CD1c-positive myeloid dendritic cell (primary cell): ENCODE data around the gene CYP3A5.
"Not testable (repeated sequence)": the region's sequence is repeated elsewhere in the genome, so short reads cannot be mapped to it uniquely, and the experiment has no call there.

ENCODE experiments used
- DNase-seq: peaks from one replicate; pipeline ENCODE4 v3.0.0-alpha.2; 2016; ENCODE audit errors: extremely low spot score

The CYP3A5 gene

DNA sequence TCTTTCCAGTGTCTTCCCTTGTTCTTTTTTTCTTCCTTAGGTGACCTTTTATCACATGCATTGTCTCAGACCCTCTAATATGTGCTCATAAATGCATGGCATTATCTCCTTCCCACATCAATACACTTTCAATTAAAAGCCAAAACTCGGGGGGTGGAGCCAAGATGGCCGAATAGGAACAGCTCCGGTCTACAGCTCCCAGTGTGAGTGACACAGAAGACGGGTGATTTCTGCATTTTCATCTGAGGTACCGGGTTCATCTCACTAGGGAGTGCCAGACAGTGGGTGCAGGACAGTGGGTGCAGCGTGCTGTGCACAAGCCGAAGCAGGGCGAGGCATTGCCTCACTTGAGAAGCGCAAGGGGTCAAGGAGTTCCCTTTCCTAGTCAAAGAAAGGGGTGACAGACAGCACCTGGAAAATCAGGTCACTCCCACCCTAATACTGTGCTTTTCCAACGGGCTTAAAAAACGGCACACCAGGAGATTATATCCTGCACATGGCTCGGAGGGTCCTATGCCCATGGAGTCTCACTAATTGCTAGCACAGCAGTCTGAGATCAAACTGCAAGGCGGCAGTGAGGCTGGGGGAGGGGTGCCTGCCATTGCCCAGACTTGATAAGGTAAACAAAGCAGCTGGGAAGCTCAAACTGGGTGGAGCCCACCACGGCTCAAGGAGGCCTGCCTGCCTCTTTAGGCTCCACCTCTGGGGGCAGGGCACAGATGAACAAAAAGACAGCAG is 6.2 kb upstream of the CYP3A5 start:
- not testable (repeated sequence) for DNase-seq

- no peak for DNase-seq
These were observed 5.4 kb upstream of the CYP3A5 start for GRCh38 chr7:99685129-99685758.

DNA sequence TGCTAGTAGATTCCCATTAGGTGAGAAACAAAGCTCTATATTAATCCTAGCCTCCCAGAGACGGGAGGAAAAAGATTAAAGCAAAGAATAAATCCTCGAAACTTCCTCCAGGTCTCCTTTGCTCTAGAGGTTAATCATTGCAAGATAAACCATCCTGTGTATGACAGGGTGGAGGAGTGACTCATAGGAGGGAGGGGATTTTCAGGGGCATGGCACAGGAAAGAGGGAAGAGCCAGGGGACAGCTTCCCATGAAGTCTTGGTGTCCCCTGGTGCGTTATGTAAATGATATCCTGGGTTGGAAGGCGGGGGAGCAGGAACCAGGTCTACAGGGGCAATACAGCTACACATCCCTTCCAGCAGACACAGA is 780 bp downstream of the CYP3A5 start:
- no peak for DNase-seq

DNA sequence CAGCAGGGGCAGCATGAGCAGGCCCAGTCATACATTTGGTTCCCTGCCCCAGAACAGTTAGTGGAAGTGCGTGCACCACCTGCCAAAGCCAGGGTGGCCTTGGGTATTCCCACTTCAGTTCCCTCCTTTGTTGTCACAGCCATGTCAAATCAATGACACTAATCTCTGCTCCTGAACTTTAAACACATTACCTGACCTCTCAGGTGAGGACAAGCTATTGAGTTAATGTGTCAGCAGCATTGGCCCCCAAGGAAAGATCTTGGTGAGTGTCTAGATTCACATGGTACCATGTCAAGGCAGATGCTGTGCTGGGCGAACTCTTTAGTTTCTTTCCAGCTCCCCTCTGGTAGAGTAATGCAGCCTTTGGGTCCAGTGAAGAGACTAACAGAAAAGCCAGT is 2.1 kb downstream of the CYP3A5 start:
- no peak for DNase-seq

DNA sequence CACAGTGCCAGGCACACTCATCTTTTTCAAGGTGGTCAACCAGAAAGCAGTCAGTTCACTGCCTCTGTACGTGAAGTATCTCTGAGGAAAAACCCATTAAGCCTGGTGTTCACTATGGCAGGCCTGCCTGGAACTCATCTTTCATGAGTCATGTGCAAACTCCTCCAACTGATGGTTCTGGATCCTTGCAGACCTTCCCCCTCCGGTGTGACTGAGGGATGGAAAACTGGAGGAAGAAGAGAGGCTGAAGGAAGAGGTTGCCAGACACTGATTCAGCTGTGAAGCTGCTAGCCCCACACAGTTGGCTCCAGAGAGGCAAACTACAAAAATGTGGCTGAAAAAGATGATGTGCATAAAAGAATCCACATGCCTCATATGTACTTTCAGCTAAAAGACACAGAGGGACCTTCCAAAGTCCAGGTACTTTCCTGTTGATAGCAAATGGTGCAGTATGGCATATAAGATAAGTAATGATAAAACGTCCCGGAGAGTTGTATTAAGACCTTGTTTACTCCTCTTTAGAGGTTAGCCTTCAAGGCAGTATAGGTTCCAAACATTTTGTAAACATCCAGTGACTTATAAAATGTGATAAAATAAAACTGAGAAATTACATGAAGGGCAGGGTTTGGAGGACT is 2.7 kb downstream of the CYP3A5 start:
- no peak for DNase-seq

GRCh38 chr7:99674995-99675742 is 4.6 kb downstream of the CYP3A5 start:
- DNase-seq, result no peak

DNA sequence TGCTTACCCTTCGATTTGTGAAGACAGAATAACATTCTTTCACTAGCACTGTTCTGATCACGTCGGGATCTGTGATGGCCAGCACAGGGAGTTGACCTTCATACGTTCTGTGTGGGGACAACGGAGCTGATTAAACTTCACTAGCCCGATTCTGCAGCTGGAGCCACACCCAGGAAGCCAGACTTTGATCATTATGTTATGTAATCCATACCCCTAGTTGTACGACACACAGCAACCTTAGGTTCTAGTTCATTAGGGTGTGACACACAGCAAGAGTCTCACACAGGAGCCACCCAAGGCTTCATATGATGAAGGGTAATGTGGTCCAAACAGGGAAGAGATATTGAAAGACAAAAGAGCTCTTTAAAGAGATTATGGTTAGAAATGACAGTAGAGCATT is 7.2 kb downstream of the CYP3A5 start:
- DNase-seq, result no peak

DNA sequence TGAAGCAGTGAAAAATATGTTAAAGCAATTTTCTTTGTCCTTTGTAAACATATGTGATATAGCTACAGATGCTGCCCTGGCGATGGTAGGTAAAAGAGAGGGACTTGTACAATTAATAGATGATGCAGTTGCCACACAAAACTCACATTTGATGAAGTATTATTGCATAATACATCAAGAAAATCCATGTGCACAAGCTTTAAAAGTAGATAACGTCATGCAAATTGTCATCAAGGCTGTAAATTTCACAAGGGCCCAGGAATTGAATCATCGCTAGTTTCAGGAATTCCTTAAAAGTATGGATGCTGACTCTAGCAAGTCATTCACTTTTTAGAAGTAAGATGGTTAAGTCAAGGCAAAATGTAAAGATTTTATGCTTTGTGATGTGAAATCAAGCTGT is 10.0 kb downstream of the CYP3A5 start:
- DNase-seq, result no peak

DNA sequence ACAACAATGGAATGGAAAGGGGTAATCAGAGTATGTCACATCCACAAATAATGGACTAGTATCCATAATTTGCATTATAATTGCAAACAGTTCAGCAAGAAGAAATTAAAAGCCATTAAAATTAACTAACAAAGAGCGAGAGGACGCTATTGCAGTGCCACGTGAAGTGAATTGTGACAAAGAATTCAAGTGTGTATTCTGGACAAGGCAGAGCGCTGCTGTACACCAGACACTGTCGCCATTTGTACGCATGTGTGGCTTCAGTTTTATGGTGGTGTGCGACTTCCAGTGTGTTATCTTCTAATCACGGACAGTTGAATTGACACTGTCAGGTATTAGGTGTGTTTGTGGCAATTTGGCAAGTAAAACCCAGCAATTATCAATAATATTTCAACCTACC is 11.3 kb downstream of the CYP3A5 start:
- no peak for DNase-seq

- no peak for DNase-seq
These were observed 12.6 kb downstream of the CYP3A5 start for GRCh38 chr7:99667179-99667578.

DNA sequence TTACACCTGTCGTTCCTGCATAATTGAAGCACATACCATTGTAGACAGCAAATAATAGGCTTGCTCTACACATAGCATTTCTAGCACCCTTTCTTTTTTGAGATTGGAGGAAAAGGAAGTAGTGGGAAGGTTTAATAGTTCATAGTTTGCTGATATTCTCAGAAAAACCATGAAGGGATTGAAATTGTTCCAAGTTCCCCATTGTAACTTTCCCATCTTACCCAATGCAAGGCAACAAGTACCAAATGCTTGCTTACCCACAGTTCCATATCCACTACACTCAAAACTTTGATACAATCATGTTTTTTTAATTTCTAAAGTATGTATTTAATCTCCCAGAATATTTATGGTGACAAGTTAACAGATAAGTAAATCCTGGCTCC is 13.8 kb downstream of the CYP3A5 start:
- peak; percentile 57 for DNase-seq

GRCh38 chr7:99665312-99666012 is 14.3 kb downstream of the CYP3A5 start:
- DNase-seq, result no peak

- not testable (repeated sequence) for DNase-seq
These were observed 21.9 kb downstream of the CYP3A5 start for GRCh38 chr7:99657879-99658278.

DNA sequence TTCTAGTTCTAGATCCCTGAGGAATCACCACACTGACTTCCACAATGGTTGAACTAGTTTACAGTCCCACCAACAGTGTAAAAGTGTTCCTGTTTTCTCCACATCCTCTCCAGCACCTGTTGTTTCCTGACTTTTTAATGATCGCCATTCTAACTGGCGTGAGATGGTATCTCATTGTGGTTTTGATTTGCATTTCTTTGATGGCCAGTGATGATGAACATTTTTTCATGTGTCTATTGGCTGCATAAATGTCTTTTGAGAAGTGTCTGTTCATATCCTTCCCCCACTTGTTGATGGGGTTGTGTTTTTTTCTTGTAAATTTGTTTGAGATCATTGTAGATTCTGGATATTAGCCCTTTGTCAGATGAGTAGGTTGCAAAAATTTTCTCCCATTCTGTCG is 25.2 kb downstream of the CYP3A5 start:
- not testable (repeated sequence) for DNase-seq

DNA sequence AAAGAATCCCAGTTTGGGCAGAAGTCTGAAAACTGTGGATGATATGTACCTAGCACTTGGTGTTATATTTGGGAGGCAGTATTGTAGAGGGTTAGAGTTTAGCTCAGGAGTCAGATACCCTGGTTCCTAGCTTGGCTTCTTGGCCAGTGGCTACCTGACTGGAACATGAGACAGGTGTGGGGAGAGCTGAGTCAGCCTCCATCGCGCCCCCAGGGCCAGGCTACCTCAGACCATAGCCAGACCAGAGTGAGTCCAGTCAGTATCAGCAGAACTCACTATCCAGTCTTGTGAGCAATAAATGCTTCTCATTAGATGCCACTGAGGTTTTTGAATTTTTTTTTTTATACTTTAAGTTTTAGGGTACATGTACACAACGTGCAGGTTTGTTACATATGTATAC is 26.0 kb downstream of the CYP3A5 start:
- no peak for DNase-seq

GRCh38 chr7:99653269-99653668 is 26.5 kb downstream of the CYP3A5 start:
- not testable (repeated sequence) for DNase-seq

DNA sequence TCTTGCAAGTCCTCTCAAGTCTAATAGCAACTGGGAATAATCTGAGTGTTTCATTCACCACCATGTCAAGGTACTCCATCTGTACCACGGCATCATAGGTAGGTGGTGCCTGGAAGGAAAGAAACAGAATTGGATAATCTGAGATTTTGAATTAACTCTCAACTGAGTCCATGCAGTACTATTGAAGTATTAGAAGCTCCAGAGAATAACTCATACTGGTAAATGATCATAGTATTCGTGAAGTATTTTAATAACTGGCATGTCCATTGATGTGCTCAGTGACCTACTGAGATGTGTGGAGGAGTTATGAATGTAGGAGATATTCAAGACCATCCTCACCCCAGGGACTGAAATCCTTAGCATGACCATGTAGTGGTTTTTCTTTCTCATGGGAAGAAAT is 27.1 kb downstream of the CYP3A5 start:
- no peak for DNase-seq

DNA sequence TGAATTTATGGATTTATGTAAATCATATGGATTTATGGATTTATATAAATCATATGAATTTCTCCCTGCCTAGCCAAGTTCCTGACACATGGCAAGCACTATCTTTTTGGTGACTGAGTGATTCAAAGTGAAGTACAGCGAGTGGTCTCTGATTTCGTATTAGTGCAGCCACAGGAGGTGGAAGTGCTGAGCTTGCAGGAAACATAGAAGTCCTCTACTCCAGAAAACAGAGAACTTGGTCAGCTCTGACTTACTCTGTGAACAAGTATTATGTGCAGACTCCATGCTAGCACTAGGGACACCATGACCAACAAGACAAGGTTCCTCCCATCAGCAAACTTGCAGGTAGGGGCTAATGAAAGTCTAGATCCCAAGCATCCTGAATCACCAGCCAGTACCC is 28.5 kb downstream of the CYP3A5 start:
- DNase-seq, result no peak

DNA sequence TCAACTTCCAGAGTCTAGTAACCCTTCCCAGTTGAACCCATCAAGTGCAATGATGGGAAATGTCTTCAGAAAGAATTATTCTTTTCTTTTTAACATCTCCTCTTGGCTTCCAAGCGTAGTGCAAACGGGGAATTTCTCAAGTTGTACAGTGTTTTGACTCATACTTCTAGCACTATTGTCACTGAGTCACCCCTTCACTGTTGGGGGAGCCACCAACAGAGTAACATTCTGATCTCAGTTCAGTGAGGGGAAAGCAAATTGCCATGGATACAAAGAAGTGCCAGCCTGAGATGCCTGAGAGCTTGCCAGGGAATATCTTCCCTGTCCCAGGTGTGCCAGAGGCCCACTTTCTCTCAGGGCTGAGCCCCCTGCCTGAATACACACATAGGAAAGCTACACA is 31.0 kb downstream of the CYP3A5 start:
- no peak for DNase-seq

DNA sequence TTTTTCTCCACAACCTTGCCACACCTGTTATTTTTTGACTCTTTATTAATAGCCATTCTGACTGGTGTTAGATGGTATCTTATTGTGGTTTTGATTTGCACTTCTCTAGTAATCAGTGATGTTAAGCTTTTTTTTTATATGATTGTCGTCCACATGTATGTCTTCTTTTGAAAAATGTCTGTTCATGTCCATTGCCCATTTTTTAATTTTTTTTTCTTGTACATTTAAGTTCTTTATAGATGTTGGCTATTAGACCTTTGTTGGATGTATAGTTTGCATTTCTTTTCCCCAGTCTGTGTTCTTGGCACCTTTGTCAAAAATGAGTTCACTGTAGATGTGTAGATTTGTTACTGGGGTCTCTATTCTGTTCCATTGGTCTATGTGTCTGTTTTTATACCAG is 34.2 kb downstream of the CYP3A5 start:
- no peak for DNase-seq

DNA sequence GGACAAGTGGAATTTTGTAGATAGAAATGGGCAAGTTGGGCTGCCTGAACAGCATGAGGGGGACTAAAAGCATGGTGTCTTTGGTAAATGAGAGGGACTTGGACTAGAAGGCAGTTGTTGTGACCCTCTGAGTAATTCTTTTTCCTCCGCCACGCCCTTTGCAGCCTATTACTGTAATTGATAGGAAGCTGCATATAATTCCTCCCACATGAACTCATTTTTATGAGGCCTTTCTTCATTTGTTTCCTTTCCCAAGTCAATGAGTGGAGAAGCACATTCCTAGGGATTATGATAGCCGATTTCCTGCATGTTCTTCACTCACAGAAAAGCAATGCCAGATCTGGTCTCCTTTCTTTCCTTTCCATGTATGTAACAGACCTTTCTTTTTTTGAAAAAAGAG is 35.4 kb downstream of the CYP3A5 start:
- no peak for DNase-seq

DNA sequence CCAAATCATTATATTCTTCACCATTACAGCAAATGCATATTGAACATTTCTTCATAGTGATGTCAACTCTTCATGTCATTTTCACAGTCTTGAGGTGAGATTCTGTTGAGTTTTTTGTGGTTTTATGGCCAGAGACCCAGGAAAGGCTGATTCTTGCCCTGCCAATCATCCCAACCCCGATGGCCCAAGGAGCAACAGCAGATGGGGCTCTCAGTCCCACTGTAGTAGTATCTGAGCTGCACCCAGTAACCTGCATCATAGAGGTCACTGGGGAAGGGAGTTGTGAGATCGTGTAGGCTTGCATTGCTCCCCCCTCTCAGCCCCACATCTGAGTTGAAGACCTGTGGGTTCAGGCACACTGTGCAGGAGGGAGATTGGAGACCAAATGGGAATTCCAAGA is 36.3 kb downstream of the CYP3A5 start:
- no peak for DNase-seq
